Right kidney (tissue), 1 donor: ENCODE results near the gene DACH1.

Experiments used
- DNase-seq: peaks from one replicate; pipeline ENCODE4 v3.0.0-alpha.2; 2016

The DACH1 gene

GRCh38 chr13:71830323-71830722 is 36.7 kb downstream of the DACH1 start:
- DNase-seq, result no peak

DNA sequence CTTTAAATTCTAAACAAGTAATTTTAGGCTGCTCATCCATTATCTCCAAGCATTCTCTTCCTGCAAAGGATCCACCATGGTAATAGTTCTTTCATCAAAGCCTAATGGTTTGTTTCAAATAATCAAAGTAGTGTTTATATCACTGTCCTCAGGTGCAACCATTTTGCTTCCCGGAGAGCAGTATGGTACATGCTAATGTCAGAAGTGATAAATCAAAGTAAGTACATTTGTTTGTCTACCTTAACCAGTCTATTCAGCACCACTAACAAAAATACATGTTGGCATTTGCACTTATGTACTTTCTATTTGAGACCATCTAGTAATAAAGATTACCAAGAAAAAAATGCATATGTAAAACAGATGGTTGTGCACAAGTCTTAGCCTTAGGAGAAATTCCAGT is 37.5 kb downstream of the DACH1 start:
- DNase-seq, result no peak

DNA sequence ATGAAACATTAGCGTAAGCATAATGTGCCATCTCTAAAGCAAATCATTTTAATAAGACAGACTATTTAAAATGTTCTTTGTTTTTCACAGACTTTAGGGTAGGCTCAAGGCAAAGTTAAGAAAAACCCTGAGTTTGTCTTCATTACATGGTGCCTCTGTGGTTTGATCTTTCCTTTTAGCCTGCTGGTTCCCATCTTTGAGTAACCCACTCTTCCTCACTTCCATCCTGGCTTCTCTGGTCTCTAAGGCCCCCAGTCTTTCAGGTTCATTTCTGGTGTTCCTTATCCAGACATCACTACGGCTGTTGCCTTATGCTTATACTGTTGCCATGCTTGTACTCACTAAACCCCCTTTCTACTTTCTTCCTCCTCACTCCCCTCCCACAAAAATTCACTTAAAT is 38.4 kb downstream of the DACH1 start:
- DNase-seq, result no peak

- DNase-seq, result no peak
Measured at GRCh38 chr13:71828117-71828516, 38.9 kb downstream of the DACH1 start.

DNA sequence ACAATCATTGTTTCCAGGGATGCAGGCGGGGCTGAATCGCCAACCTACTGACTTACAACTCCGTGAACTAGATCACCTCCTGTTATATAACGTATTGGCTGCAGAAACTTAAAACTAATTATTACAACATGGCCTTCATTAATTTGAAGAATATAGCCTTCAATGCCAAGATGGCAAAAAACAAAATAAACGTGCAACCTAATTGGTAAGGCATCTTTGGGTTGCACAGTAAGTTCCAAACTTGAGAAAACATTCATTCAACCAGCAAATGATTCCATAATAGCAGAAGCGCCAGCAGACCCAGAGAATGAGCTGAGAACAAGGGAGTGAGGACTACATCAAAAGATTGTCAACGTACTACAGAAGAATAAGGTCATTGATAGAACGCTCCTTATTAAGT is 39.8 kb downstream of the DACH1 start:
- no peak for DNase-seq

- no peak for DNase-seq
Measured at GRCh38 chr13:71820699-71821098, 46.3 kb downstream of the DACH1 start.

GRCh38 chr13:71817335-71817734 is 49.7 kb downstream of the DACH1 start:
- DNase-seq, result no peak

DNA sequence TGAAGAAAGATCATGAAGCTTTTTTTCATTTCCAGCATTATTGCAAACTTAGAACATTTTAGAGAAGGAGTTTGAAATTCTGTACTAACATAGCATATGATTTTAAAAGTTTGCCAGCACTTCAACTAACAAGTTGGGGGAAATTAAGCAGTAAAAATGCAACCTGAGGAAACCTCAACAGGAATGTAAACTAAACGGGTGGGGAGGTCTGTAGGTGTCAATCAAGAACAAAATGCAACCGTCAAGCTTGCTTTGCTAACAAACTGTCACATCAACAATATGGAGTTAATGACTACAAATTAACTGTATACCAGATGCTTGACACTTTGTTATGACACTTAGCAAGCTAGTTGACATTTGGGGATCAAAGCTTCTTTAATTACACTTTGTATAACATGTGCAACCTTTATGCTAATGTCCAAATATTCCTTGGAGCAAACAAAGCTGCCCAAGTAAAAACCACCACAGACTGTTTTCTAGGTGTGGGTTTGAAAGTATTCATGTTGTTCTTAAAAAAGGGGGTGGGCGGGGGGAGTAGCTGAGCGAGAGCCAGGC is 52.1 kb downstream of the DACH1 start:
- DNase-seq, result no peak

DNA sequence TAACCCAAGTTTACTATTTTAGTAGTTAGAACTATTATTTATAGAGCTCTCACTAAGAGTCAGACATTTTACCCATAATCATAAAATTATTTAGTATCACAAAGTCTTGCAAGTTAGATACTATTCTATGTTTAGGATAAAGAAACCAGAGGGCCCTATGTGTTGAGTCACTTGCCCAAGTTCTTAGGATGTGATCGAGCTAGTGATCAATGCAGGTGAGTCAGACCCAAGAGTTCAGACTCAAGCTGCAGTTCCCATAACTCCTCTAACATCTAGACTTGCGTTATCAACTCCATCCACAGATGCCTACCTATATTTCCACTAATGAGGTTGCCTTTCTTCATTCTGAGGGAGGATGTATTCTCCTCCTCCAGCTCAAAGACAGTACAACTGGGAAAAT is 53.8 kb downstream of the DACH1 start:
- no peak for DNase-seq

- DNase-seq, result no peak
Measured at GRCh38 chr13:71811344-71811743, 55.7 kb downstream of the DACH1 start.

- no peak for DNase-seq
Measured at GRCh38 chr13:71808708-71809107, 58.3 kb downstream of the DACH1 start.

- no peak for DNase-seq
Measured at GRCh38 chr13:71806886-71807285, 60.1 kb downstream of the DACH1 start.

GRCh38 chr13:71803066-71803465 is 63.9 kb downstream of the DACH1 start:
- no peak for DNase-seq

DNA sequence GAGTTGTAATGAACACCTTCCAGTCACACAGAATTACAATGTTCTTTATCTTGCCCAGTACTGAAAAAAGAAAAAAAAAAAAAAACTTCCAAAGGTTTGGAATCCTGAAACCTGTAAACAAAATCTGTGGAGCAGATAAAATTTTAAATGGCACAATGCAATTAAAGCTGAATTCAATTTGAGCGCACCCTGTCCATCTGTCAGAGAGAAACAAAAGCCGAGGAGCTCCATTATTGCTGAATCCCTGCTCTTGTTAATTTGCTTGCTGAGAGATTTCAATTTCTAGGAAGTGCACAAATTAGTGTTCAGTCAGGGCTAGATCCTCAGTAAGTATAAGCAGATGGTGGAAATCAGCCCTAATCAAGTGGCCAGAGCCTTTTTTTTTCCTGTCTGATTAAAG is 65.2 kb downstream of the DACH1 start:
- DNase-seq, result no peak

GRCh38 chr13:71801165-71801760 is 65.7 kb downstream of the DACH1 start:
- DNase-seq, result no peak

DNA sequence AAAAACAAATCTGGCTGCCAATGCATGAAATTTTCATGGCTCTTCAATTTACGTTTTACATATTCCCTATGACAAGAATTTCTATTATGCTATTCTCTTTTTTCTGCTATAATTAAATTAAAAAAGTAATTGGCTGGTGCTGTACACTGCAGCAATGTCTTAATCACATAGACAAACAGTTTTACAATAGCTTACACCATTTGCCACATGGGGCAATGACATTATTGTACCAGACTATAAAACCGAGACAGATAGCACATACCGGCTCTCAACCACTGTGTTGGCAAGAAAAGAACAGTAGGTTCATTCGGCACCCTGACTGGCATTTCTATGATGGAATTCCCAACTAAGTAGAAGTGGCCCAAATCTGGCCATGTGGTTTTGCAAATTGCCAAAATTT is 67.7 kb downstream of the DACH1 start:
- no peak for DNase-seq

GRCh38 chr13:71798707-71799106 is 68.3 kb downstream of the DACH1 start:
- no peak for DNase-seq

- no peak for DNase-seq
Measured at GRCh38 chr13:71797517-71797916, 69.5 kb downstream of the DACH1 start.

GRCh38 chr13:71789693-71790329 is 77.2 kb downstream of the DACH1 start:
- no peak for DNase-seq

GRCh38 chr13:71789037-71789436 is 78.0 kb downstream of the DACH1 start:
- no peak for DNase-seq

DNA sequence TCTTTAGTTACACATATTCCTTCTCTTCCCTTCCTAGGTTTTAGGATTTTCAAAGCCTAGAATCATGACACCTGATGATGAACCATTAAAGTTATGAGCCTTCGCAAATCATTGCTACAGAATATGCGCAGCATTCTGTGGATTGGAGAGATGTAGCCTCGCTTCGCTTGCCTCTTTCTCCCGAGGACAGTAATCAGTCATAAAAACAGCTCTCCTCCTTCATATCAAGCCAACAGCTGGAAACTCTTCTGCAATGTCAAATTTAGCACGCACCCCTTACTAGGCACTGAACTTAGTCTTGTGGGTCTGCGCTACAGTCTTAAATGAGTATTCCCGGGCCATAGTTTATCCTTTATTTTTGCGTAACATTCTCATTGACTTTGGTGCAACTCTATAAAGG is 79.6 kb downstream of the DACH1 start:
- no peak for DNase-seq

DNA sequence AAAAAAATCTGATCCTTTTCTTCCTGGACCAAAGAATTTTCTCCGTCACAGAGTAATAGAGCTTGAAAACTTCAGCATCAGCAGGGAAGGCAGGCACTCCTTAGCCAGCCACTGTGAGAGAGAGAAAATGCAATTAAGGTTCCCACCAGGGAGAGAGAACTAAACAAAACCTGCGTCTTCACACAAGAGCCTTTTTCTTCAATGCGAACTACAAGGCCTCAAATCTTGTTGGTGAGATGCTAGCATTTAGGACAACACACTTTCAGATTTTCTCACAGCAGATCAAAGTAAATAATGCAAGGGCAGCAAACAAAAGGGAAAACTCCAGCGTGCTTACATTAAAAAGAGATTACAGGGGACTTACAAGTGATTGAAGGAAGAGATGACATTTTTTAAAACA is 80.1 kb downstream of the DACH1 start:
- peak; percentile 28 for DNase-seq

GRCh38 chr13:71785361-71785760 is 81.6 kb downstream of the DACH1 start:
- DNase-seq, result no peak

DNA sequence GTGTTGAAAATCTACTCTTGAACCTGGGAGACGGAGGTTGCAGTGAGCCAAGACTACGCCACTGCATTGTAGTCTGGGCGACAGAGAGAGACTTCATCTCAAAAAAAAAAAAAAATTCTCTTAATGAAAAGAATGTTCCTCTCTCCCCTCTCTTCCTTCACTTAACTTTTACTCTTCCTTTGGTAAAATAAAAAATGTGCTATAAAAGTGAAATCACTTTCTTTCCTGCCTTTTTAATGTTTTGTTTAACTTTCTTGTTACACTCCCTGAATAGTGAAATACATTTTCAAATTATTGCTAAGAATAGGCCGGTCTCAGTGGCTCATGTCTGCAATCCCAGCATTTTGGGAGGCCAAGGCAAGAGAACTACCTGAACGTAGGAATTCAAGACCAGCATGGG is 86.5 kb downstream of the DACH1 start:
- DNase-seq, result no peak
